Gastroesophageal sphincter (tissue), 3 donors: ENCODE data around the gene SSNA1.

Source experiments
- POLR2A ChIP-seq, 2 donors: fragments of 450-650 bp; IDR thresholded peaks; one replicate each; pipeline ENCODE4 v1.6.1; 2017; ENCODE audit warnings: antibody characterized with exemption in 2 of 2, mild to moderate bottlenecking in 2 of 2, moderate library complexity in 1 of 2
- POLR2AphosphoS5 ChIP-seq: sonication (generic); formaldehyde crosslinking; IDR thresholded peaks from one replicate; pipeline ENCODE4 v1.6.1; 2017; ENCODE audit warnings: antibody characterized with exemption
- TF ChIP-seq, protein P1 (sequence below), 4 experiments: fragments of 200-600 bp in 2 of 4; fragments of 450-650 bp in 2 of 4; sonication (generic) in 1 of 4; IDR thresholded peaks; one replicate each; pipeline ENCODE4 v1.5.1; 2017 to 2019; ENCODE audit warnings: antibody characterized with exemption in 4 of 4, mild to moderate bottlenecking in 2 of 4, moderate library complexity in 2 of 4

DNA sequence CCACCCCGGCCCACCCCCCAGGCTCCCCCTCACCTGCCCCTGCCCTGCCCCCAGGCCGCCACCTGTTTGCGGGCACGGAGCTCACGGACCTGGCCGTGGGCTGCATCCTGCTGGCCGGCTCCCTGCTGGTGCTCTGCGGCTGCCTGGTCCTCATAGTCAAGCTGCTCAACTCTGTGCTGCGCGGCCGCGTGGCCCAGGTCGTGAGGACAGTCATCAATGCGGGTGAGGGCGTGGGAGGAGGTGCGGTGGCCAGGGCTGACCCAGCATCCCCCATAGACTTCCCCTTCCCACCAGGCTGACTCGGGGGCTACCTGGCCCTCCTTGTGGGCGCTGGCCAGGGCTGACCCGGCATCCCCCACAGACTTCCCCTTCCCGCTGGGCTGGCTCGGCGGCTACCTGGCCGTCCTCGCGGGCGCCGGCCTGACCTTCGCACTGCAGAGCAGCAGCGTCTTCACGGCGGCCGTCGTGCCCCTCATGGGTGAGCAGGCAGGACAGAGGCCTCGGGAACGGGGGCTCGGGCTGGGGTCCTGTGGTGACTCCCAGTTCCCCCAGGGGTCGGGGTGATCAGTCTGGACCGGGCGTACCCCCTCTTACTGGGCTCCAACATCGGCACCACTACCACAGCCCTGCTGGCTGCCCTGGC is 45.7 kb downstream of the SSNA1 start:
- TF ChIP-seq, protein P1, sequence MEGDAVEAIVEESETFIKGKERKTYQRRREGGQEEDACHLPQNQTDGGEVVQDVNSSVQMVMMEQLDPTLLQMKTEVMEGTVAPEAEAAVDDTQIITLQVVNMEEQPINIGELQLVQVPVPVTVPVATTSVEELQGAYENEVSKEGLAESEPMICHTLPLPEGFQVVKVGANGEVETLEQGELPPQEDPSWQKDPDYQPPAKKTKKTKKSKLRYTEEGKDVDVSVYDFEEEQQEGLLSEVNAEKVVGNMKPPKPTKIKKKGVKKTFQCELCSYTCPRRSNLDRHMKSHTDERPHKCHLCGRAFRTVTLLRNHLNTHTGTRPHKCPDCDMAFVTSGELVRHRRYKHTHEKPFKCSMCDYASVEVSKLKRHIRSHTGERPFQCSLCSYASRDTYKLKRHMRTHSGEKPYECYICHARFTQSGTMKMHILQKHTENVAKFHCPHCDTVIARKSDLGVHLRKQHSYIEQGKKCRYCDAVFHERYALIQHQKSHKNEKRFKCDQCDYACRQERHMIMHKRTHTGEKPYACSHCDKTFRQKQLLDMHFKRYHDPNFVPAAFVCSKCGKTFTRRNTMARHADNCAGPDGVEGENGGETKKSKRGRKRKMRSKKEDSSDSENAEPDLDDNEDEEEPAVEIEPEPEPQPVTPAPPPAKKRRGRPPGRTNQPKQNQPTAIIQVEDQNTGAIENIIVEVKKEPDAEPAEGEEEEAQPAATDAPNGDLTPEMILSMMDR (IDR thresholded peaks at IDR 0.05), result no peak
- TF ChIP-seq POLR2A (IDR thresholded peaks at IDR 0.05), result no peak
- no peak for TF ChIP-seq POLR2AphosphoS5
